Fibroblast of mammary gland (primary cell): ENCODE results near the gene STK24.

Experiments used
- DNase-seq: peaks from one replicate; pipeline ENCODE4 v3.0.0-alpha.2; 2010; ENCODE audit warnings: low read depth
- H3K4me3 ChIP-seq: 2 replicates; pipeline ENCODE4 v1.5.1; 2011; ENCODE audit warnings: low read depth, mild to moderate bottlenecking, low read length, moderate library complexity; ENCODE audit not compliant: control insufficient read depth
- TF ChIP-seq, protein P1 (sequence below): conservative IDR thresholded peaks from 2 replicates; pipeline ENCODE4 v1.5.1; 2011; ENCODE audit warnings: low read depth, low read length, inconsistent platforms; ENCODE audit not compliant: control insufficient read depth, insufficient read depth

Gene STK24

DNA sequence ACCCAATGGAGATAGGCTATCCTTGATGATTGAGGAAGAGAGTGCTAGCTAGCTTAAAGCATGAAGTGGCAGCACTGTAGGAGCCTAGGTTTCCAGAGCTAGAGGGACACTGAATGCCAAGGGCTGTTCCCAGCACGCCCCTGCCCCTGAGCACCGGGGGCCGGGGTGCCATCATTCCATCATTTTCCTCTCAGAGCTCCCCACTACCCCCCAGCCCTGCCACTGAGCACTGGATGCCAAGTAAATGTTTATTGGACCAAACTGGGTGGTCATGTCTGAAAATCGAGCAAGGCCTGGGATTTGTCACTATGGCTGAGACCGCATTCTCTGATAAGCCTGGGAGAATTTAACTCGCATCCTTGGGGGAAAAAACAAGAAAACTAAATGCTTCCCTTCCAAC, 142.8 kb downstream of the STK24 start:
- TF ChIP-seq, protein P1, sequence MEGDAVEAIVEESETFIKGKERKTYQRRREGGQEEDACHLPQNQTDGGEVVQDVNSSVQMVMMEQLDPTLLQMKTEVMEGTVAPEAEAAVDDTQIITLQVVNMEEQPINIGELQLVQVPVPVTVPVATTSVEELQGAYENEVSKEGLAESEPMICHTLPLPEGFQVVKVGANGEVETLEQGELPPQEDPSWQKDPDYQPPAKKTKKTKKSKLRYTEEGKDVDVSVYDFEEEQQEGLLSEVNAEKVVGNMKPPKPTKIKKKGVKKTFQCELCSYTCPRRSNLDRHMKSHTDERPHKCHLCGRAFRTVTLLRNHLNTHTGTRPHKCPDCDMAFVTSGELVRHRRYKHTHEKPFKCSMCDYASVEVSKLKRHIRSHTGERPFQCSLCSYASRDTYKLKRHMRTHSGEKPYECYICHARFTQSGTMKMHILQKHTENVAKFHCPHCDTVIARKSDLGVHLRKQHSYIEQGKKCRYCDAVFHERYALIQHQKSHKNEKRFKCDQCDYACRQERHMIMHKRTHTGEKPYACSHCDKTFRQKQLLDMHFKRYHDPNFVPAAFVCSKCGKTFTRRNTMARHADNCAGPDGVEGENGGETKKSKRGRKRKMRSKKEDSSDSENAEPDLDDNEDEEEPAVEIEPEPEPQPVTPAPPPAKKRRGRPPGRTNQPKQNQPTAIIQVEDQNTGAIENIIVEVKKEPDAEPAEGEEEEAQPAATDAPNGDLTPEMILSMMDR: no peak
- DNase-seq: no peak
- no peak overlapping the region for H3K4me3 ChIP-seq

DNA sequence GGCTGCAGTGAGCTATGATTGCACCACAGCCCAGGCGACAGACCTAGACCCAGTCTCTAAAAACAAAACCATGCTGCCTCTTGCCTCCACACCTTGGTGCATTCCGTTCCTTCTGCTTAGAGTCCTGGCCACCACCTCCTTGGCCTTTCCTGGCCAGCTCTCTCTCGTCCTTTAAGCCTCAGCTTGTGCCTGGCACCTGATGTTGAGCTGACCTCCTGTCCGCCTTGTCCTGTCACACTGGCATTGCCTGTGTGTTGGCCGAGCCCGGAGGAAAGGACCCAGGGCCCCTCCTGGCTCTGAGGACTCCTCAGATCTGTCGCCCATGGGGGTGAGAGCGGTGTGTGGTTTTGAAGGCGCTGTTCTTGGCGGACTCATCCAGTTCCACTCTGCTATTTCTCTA, 143.3 kb downstream of the STK24 start:
- TF ChIP-seq, protein P1: no peak
- DNase-seq: no peak
- no peak overlapping the region for H3K4me3 ChIP-seq

DNA sequence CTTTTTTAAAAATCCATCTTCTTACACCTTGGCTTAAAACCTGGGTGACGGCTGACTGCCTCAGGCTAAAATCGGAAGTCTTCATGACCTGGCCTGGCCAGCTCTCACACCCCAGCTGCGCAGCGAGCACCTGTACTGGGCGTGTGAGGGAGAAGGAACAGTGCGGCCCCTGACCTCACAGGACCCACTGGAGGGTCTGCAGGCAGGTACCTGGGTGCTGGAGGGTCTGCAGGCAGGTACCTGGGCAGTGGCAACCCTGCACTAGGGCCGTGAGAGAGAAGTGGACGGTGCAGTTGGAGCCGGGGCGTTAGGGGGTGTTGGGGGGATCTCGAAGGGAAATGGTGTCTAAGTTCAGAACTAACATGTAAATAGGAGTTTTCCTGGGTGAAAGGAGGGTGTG, 144.3 kb downstream of the STK24 start:
- no peak overlapping the region for H3K4me3 ChIP-seq
- DNase-seq: no peak
- TF ChIP-seq, protein P1: no peak

DNA sequence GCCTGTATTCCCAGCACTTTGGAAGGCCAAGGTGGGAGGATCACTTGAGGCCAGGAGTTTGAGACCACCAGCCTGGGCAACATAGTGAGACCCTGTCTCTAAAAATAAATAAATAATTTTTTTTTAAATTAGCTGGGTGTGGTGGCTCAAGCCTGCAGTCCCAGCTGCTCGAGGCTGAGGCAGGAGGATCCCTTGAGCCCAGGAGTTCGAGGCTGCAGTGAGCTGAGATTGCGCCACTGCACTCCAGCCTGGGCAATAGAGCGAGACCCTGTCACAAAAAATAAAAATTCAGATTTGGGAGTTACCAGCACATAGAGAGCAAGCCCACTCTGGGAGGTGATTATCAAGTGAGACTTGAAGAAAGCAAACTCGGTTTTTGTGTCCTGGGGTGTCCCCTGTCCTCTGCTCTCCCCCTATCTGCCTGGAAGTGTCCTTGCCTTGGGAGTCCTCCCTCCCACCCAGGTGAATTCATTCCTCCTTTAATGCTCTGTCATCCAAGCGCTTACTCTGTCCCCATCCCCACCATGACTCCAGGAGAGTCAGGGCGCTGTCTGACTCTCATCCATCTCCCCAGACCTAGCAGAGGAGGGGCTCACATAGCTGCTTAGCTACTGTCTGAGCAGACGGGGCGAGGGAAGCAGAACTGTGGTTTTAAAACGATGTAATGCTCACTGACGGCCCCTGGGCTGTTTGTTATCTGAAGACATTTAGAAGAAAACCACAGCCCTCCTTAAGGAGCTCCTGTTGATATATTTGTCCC, 146.8 kb downstream of the STK24 start:
- DNase-seq: no peak
- TF ChIP-seq, protein P1: no peak
- H3K4me3 ChIP-seq: no peak overlapping the region

DNA sequence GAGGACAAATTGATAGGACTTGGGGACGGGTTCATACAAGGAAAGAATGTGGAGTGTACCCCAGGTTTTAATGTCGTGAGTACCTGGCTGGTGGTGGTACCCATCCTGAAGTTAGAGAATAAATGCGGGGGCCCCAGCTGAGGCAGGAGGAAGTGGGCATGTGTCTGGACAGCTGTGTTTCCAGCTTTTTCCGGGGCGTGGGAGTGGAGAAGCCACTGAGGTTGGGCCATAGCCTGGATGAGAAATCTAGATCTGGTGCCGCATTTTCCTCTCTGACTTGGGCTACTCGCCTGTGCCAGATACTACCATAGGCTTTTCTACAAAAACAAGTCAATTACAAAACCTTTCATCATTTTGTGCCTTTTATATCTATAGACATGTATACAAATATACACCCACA, 147.4 kb downstream of the STK24 start:
- no peak for DNase-seq
- no peak overlapping the region for H3K4me3 ChIP-seq
- TF ChIP-seq, protein P1: no peak

DNA sequence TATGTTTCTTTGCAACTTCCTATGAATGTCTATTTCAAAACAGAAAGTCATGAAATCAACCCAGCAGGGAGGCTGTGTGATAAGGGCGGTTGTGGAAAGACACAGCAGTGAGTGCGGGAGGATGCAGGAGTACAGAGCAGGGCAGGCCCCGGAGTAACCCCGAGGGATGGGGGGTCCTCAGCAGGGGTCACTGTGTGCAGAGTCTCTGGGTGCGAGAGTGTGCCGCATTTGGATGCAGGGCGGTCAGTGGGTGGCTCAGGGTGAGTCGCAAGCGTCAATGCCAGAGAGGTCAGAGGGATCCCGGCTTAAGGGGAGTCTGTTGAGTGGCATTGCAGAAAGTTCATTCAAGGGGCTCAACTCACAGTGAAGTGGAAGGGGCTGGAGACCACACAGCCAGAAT, 147.8 kb downstream of the STK24 start:
- TF ChIP-seq, protein P1: no peak

More for the DNA sequence above, 147.8 kb downstream of the STK24 start:
- no peak overlapping the region for H3K4me3 ChIP-seq
- DNase-seq: no peak
